IPS-NIHi7 (cell line): ENCODE data around the gene ANGPTL5.
"Not testable (repeated sequence)": the region's sequence is repeated elsewhere in the genome, so short reads cannot be mapped to it uniquely, and the experiment has no call there.

Experiments used
- DNase-seq: peaks from one replicate; pipeline ENCODE4 v3.0.0; 2012; ENCODE audit warnings: mixed read lengths; ENCODE audit errors: extremely low spot score

Gene ANGPTL5

GRCh38 chr11:101889767-101890166 lies 26.6 kb downstream of the ANGPTL5 start:
- DNase-seq: no peak

GRCh38 chr11:101885631-101886030 lies 30.7 kb downstream of the ANGPTL5 start:
- no peak for DNase-seq

DNA sequence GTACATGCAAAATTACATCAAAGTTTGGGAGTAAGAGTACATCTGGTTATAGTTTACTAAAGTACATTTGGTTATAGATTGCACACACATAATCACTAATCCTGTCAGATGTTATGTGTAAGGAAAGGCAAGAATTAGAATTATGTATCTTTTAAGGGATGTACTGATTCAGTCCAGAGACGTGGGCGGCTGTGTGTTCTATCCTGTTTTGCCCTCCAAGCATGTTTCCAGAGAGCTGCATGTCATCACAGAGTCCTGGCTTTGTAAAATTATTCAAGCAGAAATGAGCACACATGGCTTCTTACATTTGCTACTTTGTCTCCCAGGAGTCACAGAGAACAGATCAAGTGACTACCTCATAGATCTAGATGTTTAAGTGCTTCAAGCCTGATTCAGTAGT lies 34.7 kb downstream of the ANGPTL5 start:
- no peak for DNase-seq

DNA sequence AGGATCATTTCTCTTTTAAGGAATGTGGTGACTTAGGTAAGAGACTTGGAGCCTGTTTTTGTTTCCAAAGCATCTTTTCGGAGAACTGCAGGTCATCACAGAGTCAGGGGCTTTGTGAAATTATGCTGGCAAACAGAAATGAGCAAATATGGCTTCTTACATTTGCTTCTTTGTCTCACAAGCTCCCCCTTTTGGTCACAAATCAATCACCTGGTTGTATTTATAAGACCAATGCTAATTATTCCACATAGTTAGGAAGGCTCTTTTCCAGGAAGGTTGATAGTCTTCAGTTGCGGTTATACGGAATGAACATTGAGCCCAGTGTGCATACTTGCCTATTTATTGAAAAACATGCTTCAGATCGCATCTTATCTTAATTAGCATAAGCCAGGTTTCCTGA lies 36.1 kb downstream of the ANGPTL5 start:
- peak; percentile 37 for DNase-seq

- no peak for DNase-seq
Observed at GRCh38 chr11:101872171-101872882, 44.0 kb downstream of the ANGPTL5 start.

DNA sequence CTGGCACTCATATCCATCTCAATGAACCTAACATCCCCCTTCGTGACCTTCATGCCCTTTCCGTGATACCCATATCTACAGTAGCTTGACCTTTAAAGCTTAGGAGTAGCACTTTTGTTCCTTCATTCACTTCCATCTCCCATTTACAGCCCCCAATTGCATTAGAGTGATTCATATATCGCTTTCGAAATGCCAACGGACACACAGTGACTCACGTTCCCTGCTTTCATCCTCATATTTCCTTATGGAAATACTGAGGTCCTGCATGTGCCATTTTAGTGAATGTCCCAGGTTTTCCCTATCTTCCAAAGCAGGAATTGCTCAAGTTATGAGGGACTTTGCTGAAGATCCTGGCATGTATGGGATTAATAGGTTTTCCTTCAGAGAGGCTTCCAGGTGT lies 45.8 kb downstream of the ANGPTL5 start:
- no peak for DNase-seq

GRCh38 chr11:101867951-101868350 lies 48.4 kb downstream of the ANGPTL5 start:
- no peak for DNase-seq

- peak; percentile 15 for DNase-seq
Observed at GRCh38 chr11:101866619-101867491, 49.5 kb downstream of the ANGPTL5 start.

- DNase-seq: no peak
Observed at GRCh38 chr11:101864098-101864497, 52.2 kb downstream of the ANGPTL5 start.

DNA sequence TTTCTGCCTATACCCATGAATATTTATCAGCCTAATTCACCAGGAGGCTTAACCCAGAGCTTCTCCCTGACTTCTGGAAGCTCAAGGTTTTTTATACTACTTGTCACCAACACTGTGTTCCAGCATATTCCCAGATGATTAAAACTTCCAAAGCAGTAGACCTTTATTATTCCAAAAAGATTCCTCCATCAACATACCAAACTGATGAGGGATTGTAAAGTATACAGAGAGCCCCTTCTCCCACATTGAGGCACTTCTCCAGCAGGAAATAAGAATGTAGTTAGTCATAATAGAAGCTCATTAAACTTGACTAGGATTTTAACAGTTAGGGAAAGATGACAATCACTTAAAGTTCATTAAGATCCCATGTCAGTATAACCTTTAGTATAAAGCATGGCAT lies 53.0 kb downstream of the ANGPTL5 start:
- no peak for DNase-seq

- peak; percentile 66 for DNase-seq
Observed at GRCh38 chr11:101862391-101863233, 53.7 kb downstream of the ANGPTL5 start.

DNA sequence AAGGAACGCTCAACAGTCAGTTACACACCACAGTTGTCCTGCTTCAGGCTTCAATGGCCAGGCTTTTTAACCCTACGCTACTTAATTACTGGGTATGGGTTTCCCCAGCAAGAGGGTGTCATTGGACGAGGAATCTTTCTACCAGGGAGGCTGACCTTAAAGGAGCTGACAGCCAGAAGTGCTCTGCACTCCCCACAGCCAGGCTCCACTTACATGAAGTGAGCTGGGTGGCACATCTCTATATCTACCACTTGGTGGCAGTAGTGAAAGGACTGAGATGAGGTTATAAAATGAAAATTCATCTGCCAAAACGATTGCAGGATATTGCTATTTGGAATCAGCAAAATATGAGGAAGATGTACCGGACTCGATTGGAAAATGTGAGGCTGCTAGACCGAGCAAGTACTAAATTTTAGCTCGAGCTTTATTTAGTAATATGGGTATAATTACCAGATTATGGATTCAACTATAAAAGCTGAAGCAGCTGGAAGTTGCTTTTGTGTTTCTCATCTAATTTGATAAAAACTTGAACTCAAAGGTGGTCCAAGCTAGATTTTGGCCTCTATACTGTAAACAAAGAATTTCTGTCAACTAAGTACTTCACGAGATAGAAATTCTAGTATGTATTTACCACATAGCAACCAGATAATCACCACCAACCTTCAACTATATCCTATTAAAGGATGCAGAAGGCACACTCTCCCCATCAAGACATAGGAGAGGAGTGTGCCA lies 55.5 kb downstream of the ANGPTL5 start:
- DNase-seq: peak; percentile 76

GRCh38 chr11:101852260-101852659 lies 64.1 kb downstream of the ANGPTL5 start:
- DNase-seq: not testable (repeated sequence)

DNA sequence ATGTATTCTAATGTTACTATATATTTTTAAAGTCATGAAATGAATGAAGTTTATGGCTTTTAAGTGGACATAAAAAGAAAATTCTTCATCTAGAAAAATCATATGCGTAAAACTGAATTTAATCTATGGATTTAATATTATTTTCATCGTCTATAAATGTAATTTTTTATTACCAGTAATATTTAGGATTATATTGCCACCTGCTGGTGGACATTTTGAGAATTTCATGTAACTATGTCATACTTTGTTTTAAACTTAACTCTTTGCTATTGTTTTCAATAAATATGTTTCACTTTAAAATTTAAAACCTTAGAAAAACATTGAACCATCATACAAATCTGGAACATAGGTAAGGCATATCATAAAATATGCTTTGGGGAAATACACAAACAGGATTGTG lies 68.1 kb downstream of the ANGPTL5 start:
- no peak for DNase-seq

GRCh38 chr11:101844608-101845007 lies 71.7 kb downstream of the ANGPTL5 start:
- DNase-seq: no peak

GRCh38 chr11:101840704-101841103 lies 75.6 kb downstream of the ANGPTL5 start:
- DNase-seq: no peak
